Loucy (cell line): ENCODE measurements around the gene FBN1.

ENCODE experiments used
- H2AFZ ChIP-seq: fragments of 200-600 bp; sonication (generic); 2 replicates; pipeline ENCODE4 v1.6.0; 2016; ENCODE audit warnings: antibody characterized with exemption, mild to moderate bottlenecking, low read length, moderate library complexity
- H3F3A ChIP-seq: fragments of 200-600 bp; 2 replicates; pipeline ENCODE4 v1.6.0; 2016; ENCODE audit warnings: antibody characterized with exemption, low read depth, mild to moderate bottlenecking
- H3K27me3 ChIP-seq: fragments of 200-600 bp; sonication (generic); 2 replicates; pipeline ENCODE4 v1.6.1; 2014; ENCODE audit warnings: low read length, mild to moderate bottlenecking; ENCODE audit not compliant: insufficient read depth, poor library complexity, severe bottlenecking
- H3K36me3 ChIP-seq: fragments of 200-600 bp; sonication (generic); 2 replicates; pipeline ENCODE4 v1.6.1; 2016; ENCODE audit warnings: low read length; ENCODE audit not compliant: insufficient read depth
- H3K4me1 ChIP-seq: fragments of 200-600 bp; sonication (generic); 2 replicates; pipeline ENCODE4 v1.5.1; 2014; ENCODE audit warnings: low read length, mild to moderate bottlenecking; ENCODE audit not compliant: insufficient read depth, poor library complexity, severe bottlenecking
- H3K4me2 ChIP-seq: fragments of 200-600 bp; sonication (generic); 2 replicates; pipeline ENCODE4 v1.6.0; 2014; ENCODE audit warnings: antibody characterized with exemption, low read length, low read depth, mild to moderate bottlenecking; ENCODE audit not compliant: poor library complexity, severe bottlenecking
- H3K4me3 ChIP-seq: fragments of 200-600 bp; sonication (generic); 2 replicates; pipeline ENCODE4 v1.5.1; 2014; ENCODE audit warnings: low read length, mild to moderate bottlenecking, mixed read lengths; ENCODE audit not compliant: poor library complexity, severe bottlenecking
- H3K79me2 ChIP-seq: fragments of 200-600 bp; sonication (generic); 2 replicates; pipeline ENCODE4 v1.6.1; 2014; ENCODE audit warnings: low read length; ENCODE audit not compliant: insufficient read depth
- H3K9ac ChIP-seq: fragments of 200-600 bp; sonication (generic); 2 replicates; pipeline ENCODE4 v1.6.0; 2014; ENCODE audit warnings: mild to moderate bottlenecking, low read depth, low read length, moderate library complexity; ENCODE audit not compliant: poor library complexity, severe bottlenecking
- H3K9me2 ChIP-seq: fragments of 200-600 bp; sonication (generic); replicated peaks from 2 replicates; pipeline ENCODE4 v1.6.1; 2016; ENCODE audit warnings: low read depth, low read length, mixed read lengths
- H3K9me3 ChIP-seq: fragments of 200-600 bp; sonication (generic); 2 replicates; pipeline ENCODE4 v1.6.1; 2014; ENCODE audit warnings: mild to moderate bottlenecking, antibody characterized with exemption, low read length, low read depth; ENCODE audit not compliant: insufficient read depth
- H4K20me1 ChIP-seq: fragments of 200-600 bp; sonication (generic); 2 replicates; pipeline ENCODE4 v1.6.0; 2014; ENCODE audit warnings: antibody characterized with exemption, low read length, mild to moderate bottlenecking; ENCODE audit not compliant: insufficient read depth, poor library complexity, severe bottlenecking
- CTCF ChIP-seq: fragments of 200-600 bp; sonication (generic); conservative IDR thresholded peaks from 2 replicates; pipeline ENCODE4 v1.5.1; 2014; ENCODE audit warnings: mild to moderate bottlenecking, antibody characterized with exemption, low read length
- EZH2phosphoT487 ChIP-seq: fragments of 200-600 bp; IDR thresholded peaks from 2 replicates; pipeline ENCODE4 v1.6.1; 2018; ENCODE audit warnings: antibody characterized with exemption, mild to moderate bottlenecking, moderate library complexity, borderline replicate concordance

Gene FBN1

DNA sequence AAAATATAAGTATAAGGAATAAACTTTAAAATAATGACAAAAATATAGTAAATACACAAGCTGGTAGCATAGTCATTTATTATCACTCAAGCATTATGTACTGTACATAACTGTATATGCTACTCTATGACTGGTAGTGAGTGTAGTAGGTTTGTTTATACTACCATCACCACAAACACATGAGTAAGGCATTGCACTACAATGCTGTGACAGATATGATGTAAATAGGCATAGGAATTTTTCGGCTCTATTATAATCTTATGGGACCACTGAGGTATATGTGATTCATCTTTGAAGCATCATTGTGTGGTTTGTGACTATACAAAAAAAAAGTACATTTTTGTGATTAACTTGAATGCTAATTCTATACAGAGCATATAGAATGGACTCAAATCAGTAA lies 35.3 kb upstream of the FBN1 start:
- Histone ChIP-seq H3F3A (no peaks in the 10 kb centered on the region), H4K20me1 (no peaks in the 10 kb centered on the region), H3K4me1 (no peaks in the 10 kb centered on the region), H3K36me3 (no peaks in the 10 kb centered on the region), H3K9ac (no peak overlapping the region), H3K4me3 (no peak overlapping the region), H3K79me2 (no peaks in the 10 kb centered on the region), H2AFZ (no peak overlapping the region), H3K4me2 (no peak overlapping the region), H3K9me2 (no peaks in the 10 kb centered on the region), H3K27me3 (no peaks in the 10 kb centered on the region), H3K9me3 (no peaks in the 10 kb centered on the region)
- TF ChIP-seq CTCF (no peak), EZH2phosphoT487 (no peak)

DNA sequence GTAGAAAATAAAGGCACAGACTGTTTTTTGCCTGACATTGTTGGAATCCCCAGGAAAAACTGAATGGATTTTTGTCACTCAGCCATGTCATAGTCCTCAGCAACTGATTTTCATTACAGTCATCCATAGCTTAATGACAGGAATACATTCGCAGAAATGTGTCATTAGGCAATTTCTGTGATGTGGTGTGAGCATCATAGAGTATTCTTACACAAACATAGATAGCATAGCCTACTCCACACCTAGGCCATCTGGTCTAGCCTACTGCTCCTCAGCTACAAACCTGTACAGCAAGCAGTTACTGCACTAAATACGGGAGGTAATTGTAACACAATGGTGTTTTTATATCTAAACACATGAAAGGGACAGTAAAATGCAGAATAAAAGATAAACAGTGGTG lies 34.4 kb upstream of the FBN1 start:
- Histone ChIP-seq H4K20me1 (no peaks in the 10 kb centered on the region), H3K4me1 (no peaks in the 10 kb centered on the region), H3K36me3 (no peaks in the 10 kb centered on the region), H3K9ac (no peak overlapping the region), H3F3A (no peaks in the 10 kb centered on the region), H3K9me3 (no peaks in the 10 kb centered on the region), H3K4me3 (no peak overlapping the region), H3K27me3 (no peaks in the 10 kb centered on the region), H3K79me2 (no peaks in the 10 kb centered on the region), H3K4me2 (no peak overlapping the region), H3K9me2 (no peaks in the 10 kb centered on the region), H2AFZ (no peak overlapping the region)
- no peak for TF ChIP-seq EZH2phosphoT487

DNA sequence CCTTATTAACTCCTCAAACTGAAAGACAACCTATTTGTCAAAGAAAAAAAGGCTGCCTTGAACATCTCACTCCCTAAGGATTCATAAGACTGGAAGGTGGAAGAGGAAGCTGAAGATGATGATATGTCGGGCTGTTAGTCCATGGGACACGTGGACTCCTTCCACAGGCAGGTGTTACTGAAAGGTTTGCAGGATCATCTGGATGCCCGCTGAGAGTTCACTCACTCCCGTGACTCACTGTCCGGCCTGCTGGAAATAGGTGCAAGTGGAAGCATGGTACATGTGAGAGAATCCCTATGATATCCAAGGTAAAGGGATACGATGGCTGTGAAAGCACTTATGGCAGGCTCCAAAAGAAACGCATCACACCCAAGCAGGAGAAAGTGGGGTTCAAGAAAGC lies 33.3 kb upstream of the FBN1 start:
- Histone ChIP-seq H3K27me3 (no peaks in the 10 kb centered on the region), H2AFZ (no peak overlapping the region), H3K4me3 (no peak overlapping the region), H4K20me1 (no peaks in the 10 kb centered on the region), H3K4me1 (no peaks in the 10 kb centered on the region), H3K9me2 (no peaks in the 10 kb centered on the region), H3K4me2 (no peak overlapping the region), H3K9ac (no peak overlapping the region), H3K36me3 (no peaks in the 10 kb centered on the region), H3K79me2 (no peaks in the 10 kb centered on the region), H3K9me3 (no peaks in the 10 kb centered on the region), H3F3A (no peaks in the 10 kb centered on the region)
- no peak for TF ChIP-seq CTCF
- TF ChIP-seq EZH2phosphoT487 = no peak

- H3K4me1 ChIP-seq = no peaks in the 10 kb centered on the region
- no peak overlapping the region for H3K4me2 ChIP-seq
- H3K79me2 ChIP-seq = no peaks in the 10 kb centered on the region
- no peaks in the 10 kb centered on the region for H3K9me3 ChIP-seq
- H3K4me3 ChIP-seq = no peak overlapping the region
- H3F3A ChIP-seq = no peaks in the 10 kb centered on the region
- H3K9me2 ChIP-seq = no peaks in the 10 kb centered on the region
- no peaks in the 10 kb centered on the region for H3K27me3 ChIP-seq
- no peaks in the 10 kb centered on the region for H4K20me1 ChIP-seq
- H3K9ac ChIP-seq = no peak overlapping the region
- H2AFZ ChIP-seq = no peak overlapping the region
- no peak for TF ChIP-seq EZH2phosphoT487
- TF ChIP-seq CTCF = no peak
- no peaks in the 10 kb centered on the region for H3K36me3 ChIP-seq
Observed at GRCh38 chr15:48677821-48678220, 32.3 kb upstream of the FBN1 start.
